Measurements from ENCODE around the gene MPPED2. TPM values are rescaled to one million over a fixed set of nuclear protein-coding genes. Genes with fewer than 3 reads are reported as not detected.

Gene MPPED2
- total and polyA plus RNA-seq, 2 of the 13 experiments (the other 11 are each of a cell fraction or from before 2014, with no cell fraction given): not detected

GRCh38 chr11:30488304-30488998, 97.7 kb downstream of the MPPED2 start (continued):
- TF ChIP-seq ZNF407 (CRISPR knock-in tag; IDR thresholded peaks at IDR 0.05; ENCODE audit: not compliant biosample characterization) (no peak), KAT8 (CRISPR knock-in tag; IDR thresholded peaks at IDR 0.05) (peak; percentile 62; the same call in 1 of the 2 replicates), ZNF253 (CRISPR knock-in tag; IDR thresholded peaks at IDR 0.05; ENCODE audit: borderline replicate concordance) (no peak), ZNF556 (CRISPR knock-in tag; IDR thresholded peaks at IDR 0.05; ENCODE audit: borderline replicate concordance) (peak; percentile 54; the same call in 1 of the 2 replicates), E2F1 (CRISPR knock-in tag; IDR thresholded peaks at IDR 0.05) (no peak), FOXK2 (IDR thresholded peaks at IDR 0.05) (peak; percentile 62; the same call in 1 of the 2 replicates), TEAD3 (CRISPR knock-in tag; optimal IDR thresholded peaks at IDR 0.05; ENCODE audit: borderline replicate concordance) (peak; percentile 57), NFE2L2 (IDR thresholded peaks at IDR 0.05; ENCODE audit: low read length) (no peak), AGO1 (IDR thresholded peaks at IDR 0.05; ENCODE audit: low read depth, low read length, poor library complexity, severe bottlenecking) (no peak), ZBTB38 (CRISPR knock-in tag; IDR thresholded peaks at IDR 0.05) (no peak), PBX2 (CRISPR knock-in tag; IDR thresholded peaks at IDR 0.05) (no peak), ZSCAN20 (CRISPR knock-in tag; IDR thresholded peaks at IDR 0.05; ENCODE audit: borderline replicate concordance) (no peak), SNAPC2 (CRISPR knock-in tag; IDR thresholded peaks at IDR 0.05) (no peak), ZNF557 (CRISPR knock-in tag; IDR thresholded peaks at IDR 0.05) (no peak), EZH2 (conservative IDR thresholded peaks at IDR 0.05; ENCODE audit: low read depth, low read length) (no peak), CERS6 (CRISPR knock-in tag; IDR thresholded peaks at IDR 0.05) (no peak), CC2D1A (CRISPR knock-in tag; IDR thresholded peaks at IDR 0.05) (no peak)
